SK-N-MC (cell line): ENCODE results near the gene DAAM2.

Experiments
- EZH2 ChIP-seq: fragments of 200-600 bp; sonication (generic); IDR thresholded peaks from one replicate; pipeline ENCODE4 v1.6.1; 2017; ENCODE audit warnings: antibody characterized with exemption
- FOXP2 ChIP-seq: optimal IDR thresholded peaks from 2 replicates; pipeline ENCODE3; 2011; ENCODE audit warnings: mild to moderate bottlenecking, moderate library complexity; ENCODE audit not compliant: insufficient read depth; ENCODE audit errors: extremely low read length, control extremely low read depth
- POLR2AphosphoS5 ChIP-seq: IDR thresholded peaks from 2 replicates; pipeline ENCODE4 v1.6.1; 2012; ENCODE audit warnings: mild to moderate bottlenecking, low read depth, low read length, borderline replicate concordance

DNA sequence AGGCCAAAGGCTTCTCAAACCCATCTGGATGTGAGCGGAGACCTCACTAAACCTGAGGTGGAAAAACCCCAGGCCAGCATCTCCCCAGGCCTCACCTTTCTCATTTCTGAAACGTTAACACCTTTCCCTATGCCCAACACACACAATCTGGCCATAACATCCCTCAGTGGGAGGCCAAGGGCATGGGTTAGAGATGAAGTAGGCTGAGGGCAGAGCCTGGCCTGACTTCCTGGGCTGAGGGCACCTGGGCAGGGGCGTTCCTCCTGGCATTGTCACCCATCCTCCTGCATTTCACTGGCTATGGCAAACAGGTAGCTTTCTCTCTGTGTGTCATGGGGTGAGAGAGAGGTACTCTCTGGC lies 133.7 kb downstream of the DAAM2 start:
- TF ChIP-seq POLR2AphosphoS5 (no peak), EZH2 (no peak), FOXP2 (no peak)
